HPDE6-E6E7 (cell line): Measurements from ENCODE around the gene RAP1B.

Experiments
- DNase-seq: peaks from one replicate; pipeline ENCODE4 v3.0.0; 2011; ENCODE audit warnings: missing footprints; ENCODE audit errors: extremely low spot score

Gene RAP1B

GRCh38 chr12:68610370-68611093 is at the start of gene RAP1B:
Gene RAP1B (plus strand): TSS chr12:68610899. CDS start chr12:68648725, 37,826 bp downstream.
- DNase-seq = peak; percentile 75

GRCh38 chr12:68561830-68562229 is 48.9 kb upstream of the RAP1B start:
- no peak for DNase-seq

- DNase-seq = no peak
Measured at GRCh38 chr12:68564166-68564565, 46.5 kb upstream of the RAP1B start.

- DNase-seq = peak; percentile 27
Measured at GRCh38 chr12:68565391-68565903, 45.3 kb upstream of the RAP1B start.

- no peak for DNase-seq
Measured at GRCh38 chr12:68568922-68569569, 41.7 kb upstream of the RAP1B start.

- DNase-seq = no peak
Measured at GRCh38 chr12:68572661-68573060, 38.0 kb upstream of the RAP1B start.

- no peak for DNase-seq
Measured at GRCh38 chr12:68573406-68573805, 37.3 kb upstream of the RAP1B start.

- no peak for DNase-seq
Measured at GRCh38 chr12:68577949-68578348, 32.8 kb upstream of the RAP1B start.

GRCh38 chr12:68578765-68579164 is 31.9 kb upstream of the RAP1B start:
- no peak for DNase-seq

GRCh38 chr12:68579254-68579653 is 31.4 kb upstream of the RAP1B start:
- DNase-seq = no peak

GRCh38 chr12:68580911-68581310 is 29.8 kb upstream of the RAP1B start:
- DNase-seq = no peak

- no peak for DNase-seq
Measured at GRCh38 chr12:68581926-68582325, 28.8 kb upstream of the RAP1B start.

- DNase-seq = no peak
Measured at GRCh38 chr12:68585966-68586365, 24.7 kb upstream of the RAP1B start.

- no peak for DNase-seq
Measured at GRCh38 chr12:68587448-68587873, 23.2 kb upstream of the RAP1B start.

GRCh38 chr12:68589194-68589593 is 21.5 kb upstream of the RAP1B start:
- DNase-seq = no peak

- DNase-seq = no peak
Measured at GRCh38 chr12:68591734-68592418, 18.8 kb upstream of the RAP1B start.

GRCh38 chr12:68595241-68595640 is 15.5 kb upstream of the RAP1B start:
- DNase-seq = no peak

GRCh38 chr12:68601767-68602166 is 8.9 kb upstream of the RAP1B start:
- DNase-seq = no peak

- no peak for DNase-seq
Measured at GRCh38 chr12:68602720-68603119, 8.0 kb upstream of the RAP1B start.

GRCh38 chr12:68608191-68608590 is 2.5 kb upstream of the RAP1B start:
- no peak for DNase-seq

- DNase-seq = no peak
Measured at GRCh38 chr12:68609998-68610369, 715 bp upstream of the RAP1B start.

- DNase-seq = peak; percentile 19
Measured at GRCh38 chr12:68611094-68611805, 551 bp downstream of the RAP1B start.
